H1 (cell line): ENCODE results near the gene NEBL. TPM values are rescaled to one million over a fixed set of nuclear protein-coding genes. Genes with fewer than 3 reads are reported as not detected.

Experiments
- CTCF ChIA-PET: fragments of 300-600 bp; sonication (Branson Sonifier 250); formaldehyde crosslinking; loops from one replicate; lab custom pipeline; 2021; ENCODE audit not compliant: partially characterized antibody; lab: Charles Lee
- POLR2A ChIA-PET: fragments of 300-600 bp; sonication (Branson Sonifier 250); formaldehyde crosslinking; loops from one replicate; lab custom pipeline; 2021; ENCODE audit warnings: inconsistent platforms; ENCODE audit not compliant: partially characterized antibody; lab: Charles Lee
- DNase-seq, 2 experiments: peaks; one replicate each; pipeline versions ENCODE4 v3.0.0 to v3.0.0-alpha.2; 2010 to 2022; ENCODE audit warnings: low spot score in 2 of 2, low read depth in 1 of 2, mixed read lengths in 1 of 2
- FAIRE-seq: peaks from 2 replicates; lab custom pipeline; 2011; peaks lifted over from hg19 to GRCh38; lab: Jason Lieb, UNC
- H2AFZ ChIP-seq: 2 replicates; pipeline ENCODE4 v1.8.1; 2012; ENCODE audit warnings: low read length, inconsistent platforms
- H2AK5ac ChIP-seq: 2 replicates; pipeline ENCODE4 v1.6.1; 2013; ENCODE audit warnings: low read depth, low read length
- H2BK120ac ChIP-seq: replicated peaks from 2 replicates; pipeline ENCODE3; 2013; ENCODE audit warnings: low read depth, low read length, inconsistent platforms
- H2BK12ac ChIP-seq: 2 replicates; pipeline ENCODE4 v1.6.1; 2013; ENCODE audit warnings: low read depth, low read length
- H2BK15ac ChIP-seq: 2 replicates; pipeline ENCODE4 v1.6.1; 2013; ENCODE audit warnings: low read length
- H2BK20ac ChIP-seq: 2 replicates; pipeline ENCODE4 v1.6.1; 2013; ENCODE audit warnings: low read length
- H2BK5ac ChIP-seq: 2 replicates; pipeline ENCODE4 v1.6.1; 2013; ENCODE audit warnings: low read depth, low read length
- H3K14ac ChIP-seq: 2 replicates; pipeline ENCODE4 v1.6.1; 2013; ENCODE audit warnings: inconsistent platforms; ENCODE audit not compliant: insufficient read length
- H3K18ac ChIP-seq: 2 replicates; pipeline ENCODE4 v1.6.1; 2013; ENCODE audit warnings: low read length; ENCODE audit errors: extremely low read depth
- H3K23ac ChIP-seq: 2 replicates; pipeline ENCODE4 v1.6.1; 2013; ENCODE audit warnings: inconsistent platforms; ENCODE audit not compliant: insufficient read length
- H3K23me2 ChIP-seq: 2 replicates; pipeline ENCODE4 v1.6.1; 2013; ENCODE audit warnings: low read depth, low read length
- H3K27ac ChIP-seq: 2 replicates; pipeline ENCODE4 v1.6.1; 2011; ENCODE audit warnings: low read depth, low read length, inconsistent platforms
- H3K27me3 ChIP-seq, 4 experiments: replicated peaks in 1 of 4; 1 replicate in 1 of 4; 2 replicates in 3 of 4; pipeline versions ENCODE4 v1.6.1 to v1.8.1; 2011 to 2013; ENCODE audit warnings: low read length in 3 of 4, mild to moderate bottlenecking in 3 of 4, inconsistent platforms in 2 of 4, mixed read lengths in 2 of 4, moderate library complexity in 1 of 4; ENCODE audit not compliant: control insufficient read depth in 3 of 4, insufficient read depth in 3 of 4; ENCODE audit errors: extremely low read depth in 1 of 4
- H3K36me3 ChIP-seq, 4 experiments: 2 replicates each; pipeline versions ENCODE4 v1.6.1 to v1.8.1; 2011 to 2013; ENCODE audit warnings: mild to moderate bottlenecking in 4 of 4, low read length in 3 of 4, moderate library complexity in 2 of 4, control low read depth in 1 of 4, inconsistent platforms in 1 of 4; ENCODE audit not compliant: insufficient read depth in 4 of 4, control insufficient read depth in 2 of 4
- H3K4ac ChIP-seq: replicated peaks from 2 replicates; pipeline ENCODE3; 2013; ENCODE audit warnings: low read length, low read depth, mixed read lengths, inconsistent platforms; ENCODE audit not compliant: insufficient read length
- H3K4me1 ChIP-seq, 4 experiments: replicated peaks in 1 of 4; 1 replicate in 1 of 4; 2 replicates in 3 of 4; pipeline versions ENCODE4 v1.6.1 to v1.8.1; 2011 to 2013; ENCODE audit warnings: low read length in 3 of 4, inconsistent platforms in 2 of 4, mixed read lengths in 1 of 4; ENCODE audit not compliant: insufficient read depth in 4 of 4, control insufficient read depth in 3 of 4
- H3K4me2 ChIP-seq, 2 experiments: 2 replicates each; pipeline versions ENCODE4 v1.6.1 to v1.8.1; 2011 to 2013; ENCODE audit warnings: low read depth in 2 of 2, low read length in 2 of 2, control low read depth in 1 of 2, inconsistent platforms in 1 of 2, mild to moderate bottlenecking in 1 of 2; ENCODE audit not compliant: insufficient read depth in 1 of 2
- H3K4me3 ChIP-seq, 4 experiments: fragments of 200-600, 300-600 bp in 1 of 4; sonication (generic), shearing (Covaris generic), sonication (Bioruptor Twin) in 1 of 4; 2 replicates each; pipeline versions ENCODE4 v1.5.1 to v1.8.1; 2011 to 2016; ENCODE audit warnings: low read length in 4 of 4, low read depth in 3 of 4, control low read depth in 2 of 4, inconsistent platforms in 2 of 4, mild to moderate bottlenecking in 2 of 4, mixed read lengths in 1 of 4, moderate library complexity in 1 of 4; ENCODE audit not compliant: insufficient read depth in 2 of 4; ENCODE audit errors: extremely low read depth in 1 of 4
- H3K56ac ChIP-seq: replicated peaks from 2 replicates; pipeline ENCODE3; 2013; ENCODE audit warnings: low read depth, mild to moderate bottlenecking, mixed read lengths, low read length, inconsistent platforms; ENCODE audit not compliant: insufficient read length
- H3K79me1 ChIP-seq: 2 replicates; pipeline ENCODE4 v1.6.1; 2013; ENCODE audit warnings: low read depth, low read length, control low read depth
- H3K79me2 ChIP-seq, 2 experiments: 2 replicates each; pipeline versions ENCODE4 v1.6.1 to v1.8.1; 2012 to 2013; ENCODE audit warnings: low read length in 2 of 2, mild to moderate bottlenecking in 2 of 2, inconsistent platforms in 1 of 2; ENCODE audit not compliant: insufficient read depth in 2 of 2, control insufficient read depth in 1 of 2
- H3K9ac ChIP-seq, 4 experiments: replicated peaks in 1 of 4; 1 replicate in 1 of 4; 2 replicates in 3 of 4; pipeline versions ENCODE4 v1.6.1 to v1.8.1; 2011 to 2013; ENCODE audit warnings: low read depth in 3 of 4, low read length in 3 of 4, control low read depth in 2 of 4, mild to moderate bottlenecking in 2 of 4, moderate library complexity in 2 of 4, inconsistent platforms in 1 of 4; ENCODE audit errors: extremely low read depth in 1 of 4
- H3K9me3 ChIP-seq, 2 experiments: 2 replicates each; pipeline versions ENCODE4 v1.6.1 to v1.8.1; 2012 to 2013; ENCODE audit warnings: mild to moderate bottlenecking in 2 of 2, moderate library complexity in 2 of 2, control low read depth in 1 of 2, inconsistent platforms in 1 of 2, low read depth in 1 of 2, low read length in 1 of 2, mixed read lengths in 1 of 2; ENCODE audit not compliant: insufficient read depth in 2 of 2
- H4K20me1 ChIP-seq, 2 experiments: replicated peaks in 1 of 2; 2 replicates each; pipeline versions ENCODE3 to v1.8.1; 2011 to 2013; ENCODE audit warnings: inconsistent platforms in 2 of 2, low read length in 2 of 2, mild to moderate bottlenecking in 1 of 2; ENCODE audit not compliant: insufficient read depth in 2 of 2, control insufficient read depth in 1 of 2
- H4K5ac ChIP-seq: 2 replicates; pipeline ENCODE4 v1.6.1; 2013; ENCODE audit warnings: low read length, low read depth, mixed read lengths, inconsistent platforms; ENCODE audit not compliant: insufficient read length
- H4K8ac ChIP-seq: 2 replicates; pipeline ENCODE4 v1.8.0; 2013; ENCODE audit warnings: mild to moderate bottlenecking, moderate library complexity, low read length, inconsistent platforms; ENCODE audit not compliant: insufficient read depth; ENCODE audit errors: extremely low read depth
- H4K91ac ChIP-seq: replicated peaks from 2 replicates; pipeline ENCODE3; 2013; ENCODE audit warnings: low read length, mixed read lengths, inconsistent platforms; ENCODE audit not compliant: insufficient read length
- NRF1 ChIP-seq: IDR thresholded peaks from 2 replicates; pipeline ENCODE4 v1.6.1; 2011; ENCODE audit warnings: mild to moderate bottlenecking, low read depth, low read length, improper control_type of control experiment
- RAD21 ChIP-seq, 2 experiments: IDR thresholded peaks in 1 of 2; conservative IDR thresholded peaks in 1 of 2; 2 replicates each; pipeline ENCODE4 v1.6.1; 2011; ENCODE audit warnings: low read depth in 2 of 2, low read length in 2 of 2, improper control_type of control experiment in 1 of 2, inconsistent platforms in 1 of 2, mild to moderate bottlenecking in 1 of 2, moderate library complexity in 1 of 2
- SUZ12 ChIP-seq: fragments of 200-600 bp; sonication (generic); IDR thresholded peaks from 2 replicates; pipeline ENCODE4 v1.6.1; 2012; ENCODE audit warnings: mild to moderate bottlenecking, inconsistent platforms, low read length, moderate library complexity, mixed read lengths
- USF2 ChIP-seq: IDR thresholded peaks from 2 replicates; pipeline ENCODE4 v1.6.1; 2011; ENCODE audit warnings: low read length, improper control_type of control experiment
- WGBS, 2 experiments: shearing (Covaris generic) in 1 of 2; methylation state at CpG; one replicate each; pipeline versions ENCODE4 v1.1.6 to v1.1.7; 2013 to 2015; ENCODE audit warnings: low lambda C conversion rate in 2 of 2, mixed read lengths in 2 of 2, inconsistent platforms in 1 of 2, low coverage in 1 of 2, missing lambda C conversion rate in 1 of 2; ENCODE audit not compliant: insufficient replicate concordance in 2 of 2, insufficient coverage in 1 of 2, insufficient read length in 1 of 2; ENCODE audit errors: extremely low coverage in 1 of 2, missing lambda C conversion rate in 1 of 2; 5-methylcytosine and 5-hydroxymethylcytosine counted together
- polyA plus RNA-seq, 7 experiments: library from polyadenylated mRNA; depleted of rRNA in 3 of 7; stranded (reverse) in 5 of 7; unstranded in 2 of 7; fragments of >200 nt in 5 of 7; fragments of 200-250 nt in 2 of 7; gene quantifications; 1 replicate in 5 of 7; 2 replicates in 1 of 7; 4 replicates in 1 of 7; pipeline versions ENCODE4 v1.2.1 to v1.2.3, GENCODE V29; 2011 to 2013; ENCODE audit warnings: missing spikeins in 2 of 7, mixed read lengths in 2 of 7
- total RNA-seq: library from RNA; stranded (reverse); fragmentation: NEBNext Ultra II Directional; extraction: Animal tissue kit (Norgen Biotek cat#: 25700); gene quantifications from 2 replicates; pipeline ENCODE4 v1.2.1, GENCODE V29; 2021

The NEBL gene
- total and polyA plus RNA-seq, 2 of the 8 experiments (the other 6 are each of a cell fraction or from before 2014, with no cell fraction given): 7.5 to 10.5 TPM

- Histone ChIP-seq H3K79me2 (no peaks in the 10 kb centered on the region), H3K27ac (no peak overlapping the region), H3K9me3 (no peaks in the 10 kb centered on the region), H3K18ac (no peak overlapping the region), H4K91ac (no peak overlapping the region), H2BK15ac (no peak overlapping the region), H2AK5ac (no peak overlapping the region), H3K4me2 (no peak overlapping the region), H4K20me1 (no peaks in the 10 kb centered on the region), H2BK20ac (no peak overlapping the region), H3K4ac (no peak overlapping the region), H4K8ac (no peak overlapping the region), H2BK12ac (no peak overlapping the region), H3K36me3 (no peaks in the 10 kb centered on the region), H3K23ac (no peak overlapping the region), H3K27me3 (no peaks in the 10 kb centered on the region), H3K9ac (no peak overlapping the region), H3K79me1 (no peaks in the 10 kb centered on the region), H4K5ac (no peak overlapping the region), H2AFZ (no peak overlapping the region), H3K23me2 (no peaks in the 10 kb centered on the region), H2BK5ac (no peak overlapping the region), H2BK120ac (no peak overlapping the region), H3K4me1 (peaks cover 0 to 13% (median 6%) of the 10 kb centered on the region in 4 experiments; a peak in 6 of 7 replicates), H3K4me3 (no peak overlapping the region), H3K14ac (no peak overlapping the region), H3K56ac (no peak overlapping the region)
- ChIA-PET CTCF (interaction anchor here (1.2 to 1.5 kb wide), 2 partner anchors 17 to 129 kb away, joined by 3 to 4 read pairs; no protein-coding TSS in a partner anchor), POLR2A (no interaction called here)
- DNase-seq: no peak
- WGBS, 2 experiments: 88% methylated on average over 1 of the region's 1 CpG; no CpG with 5 or more reads in 1 of the 2 experiments
- TF ChIP-seq SUZ12 (no peak), USF2 (no peak), NRF1 (no peak), RAD21 (IDR thresholded peaks at IDR 0.05 in 1 of 2, conservative IDR thresholded peaks at IDR 0.05 in 1 of 2; ENCODE audit: low read depth in 2 of 2, low read length in 2 of 2) (no peak)
- FAIRE-seq: no peak
Observed at GRCh38 chr10:20893297-20893696, 3.8 kb downstream of the NEBL start.
